IMR-90 (cell line): ENCODE results near the gene LMX1A. TPM values are rescaled to one million over a fixed set of nuclear protein-coding genes. Genes with fewer than 3 reads are reported as not detected.

Source experiments
- ATAC-seq: fragments of 200-7000 bp; cut with Tn5 transposase; 2 replicates; pipeline ENCODE4 v1.9.1; 2020; ENCODE audit warnings: low read depth, mild to moderate bottlenecking, moderate library complexity
- BruUV-seq: library from RNA; stranded (reverse); fragments of 400-500 nt; replicated peaks from 2 replicates; lab custom pipeline; 2021; lab: Mats Ljungman, UMichigan
- CTCF ChIA-PET: fragments of 300-600 bp; formaldehyde crosslinking; extraction: SDS; loops from one replicate; lab custom pipeline; 2021; ENCODE audit warnings: antibody characterized with exemption; lab: Yijun Ruan, JAX
- POLR2A ChIA-PET: fragments of 300-600 bp; sonication (Branson Sonifier 250); formaldehyde crosslinking; loops from one replicate; lab custom pipeline; 2022; ENCODE audit warnings: antibody characterized with exemption; ENCODE audit not compliant: unreplicated experiment; lab: Charles Lee
- DNase-seq: peaks from one replicate; pipeline ENCODE4 v3.0.0; 2013
- H2AFZ ChIP-seq: replicated peaks from 2 replicates; pipeline ENCODE3; 2013; ENCODE audit warnings: low read length, mild to moderate bottlenecking; ENCODE audit not compliant: poor library complexity
- H2AK5ac ChIP-seq: 2 replicates; pipeline ENCODE4 v1.6.1; 2013; ENCODE audit warnings: low read depth, low read length, inconsistent platforms
- H2AK9ac ChIP-seq: replicated peaks from 2 replicates; pipeline ENCODE3; 2013; ENCODE audit warnings: mild to moderate bottlenecking, low read depth, low read length, moderate library complexity; ENCODE audit not compliant: poor library complexity
- H2BK120ac ChIP-seq: 2 replicates; pipeline ENCODE4 v1.6.1; 2013; ENCODE audit warnings: low read depth, low read length, inconsistent platforms
- H2BK15ac ChIP-seq: 3 replicates; pipeline ENCODE4 v1.6.1; 2013; ENCODE audit warnings: low read depth, low read length, inconsistent platforms
- H2BK20ac ChIP-seq: 2 replicates; pipeline ENCODE4 v1.6.1; 2013; ENCODE audit warnings: low read depth, mild to moderate bottlenecking, inconsistent platforms, low read length, moderate library complexity
- H2BK5ac ChIP-seq: 2 replicates; pipeline ENCODE4 v1.6.1; 2013; ENCODE audit warnings: mild to moderate bottlenecking, low read depth, low read length, inconsistent platforms; ENCODE audit not compliant: poor library complexity, severe bottlenecking
- H3K14ac ChIP-seq: replicated peaks from 2 replicates; pipeline ENCODE4 v1.6.1; 2013; ENCODE audit warnings: low read depth, low read length, inconsistent platforms
- H3K18ac ChIP-seq: 2 replicates; pipeline ENCODE4 v1.6.1; 2013; ENCODE audit warnings: low read depth, low read length, control low read depth
- H3K23ac ChIP-seq: 2 replicates; pipeline ENCODE4 v1.6.1; 2013; ENCODE audit warnings: low read depth, low read length, inconsistent platforms
- H3K27ac ChIP-seq: 2 replicates; pipeline ENCODE4 v1.5.1; 2013; ENCODE audit warnings: mild to moderate bottlenecking, control low read depth, low read length; ENCODE audit not compliant: insufficient read depth
- H3K27me3 ChIP-seq: 2 replicates; pipeline ENCODE4 v1.6.1; 2013; ENCODE audit warnings: low read length; ENCODE audit not compliant: control insufficient read depth, insufficient read depth
- H3K36me3 ChIP-seq: 2 replicates; pipeline ENCODE4 v1.6.1; 2013; ENCODE audit warnings: low read length, mixed read lengths; ENCODE audit not compliant: control insufficient read depth, insufficient read depth
- H3K4ac ChIP-seq: 2 replicates; pipeline ENCODE4 v1.6.1; 2013; ENCODE audit warnings: low read depth, low read length, inconsistent platforms
- H3K4me1 ChIP-seq: 2 replicates; pipeline ENCODE4 v1.6.1; 2013; ENCODE audit warnings: low read length, mixed read lengths; ENCODE audit not compliant: control insufficient read depth, insufficient read depth
- H3K4me2 ChIP-seq: 2 replicates; pipeline ENCODE4 v1.6.1; 2013; ENCODE audit warnings: low read depth, mild to moderate bottlenecking, control low read depth, low read length, moderate library complexity
- H3K4me3 ChIP-seq: 2 replicates; pipeline ENCODE4 v1.5.1; 2013; ENCODE audit warnings: low read depth, mild to moderate bottlenecking, control low read depth, low read length, moderate library complexity; ENCODE audit not compliant: insufficient read depth
- H3K56ac ChIP-seq: 2 replicates; pipeline ENCODE4 v1.6.1; 2013; ENCODE audit warnings: low read length, inconsistent platforms; ENCODE audit not compliant: insufficient read depth; ENCODE audit errors: extremely low read depth
- H3K79me1 ChIP-seq, 2 experiments: 2 replicates each; pipeline ENCODE4 v1.6.1; 2013; ENCODE audit warnings: low read length in 2 of 2, inconsistent platforms in 1 of 2, low read depth in 1 of 2
- H3K9ac ChIP-seq: 2 replicates; pipeline ENCODE4 v1.6.1; 2013; ENCODE audit warnings: low read depth, low read length, control low read depth
- H3K9me1 ChIP-seq: 2 replicates; pipeline ENCODE4 v1.6.1; 2013; ENCODE audit warnings: low read length, inconsistent platforms; ENCODE audit not compliant: insufficient read depth
- H3K9me3 ChIP-seq: 2 replicates; pipeline ENCODE4 v1.6.1; 2013; ENCODE audit warnings: low read length; ENCODE audit not compliant: control insufficient read depth, insufficient read depth
- H4K20me1 ChIP-seq: 2 replicates; pipeline ENCODE4 v1.6.1; 2013; ENCODE audit warnings: low read length, inconsistent platforms; ENCODE audit not compliant: insufficient read depth
- H4K5ac ChIP-seq: 2 replicates; pipeline ENCODE4 v1.6.1; 2013; ENCODE audit warnings: mild to moderate bottlenecking, low read depth, low read length, control low read depth
- H4K8ac ChIP-seq, 2 experiments: 2 replicates each; pipeline ENCODE4 v1.6.1; 2013; ENCODE audit warnings: low read depth in 2 of 2, low read length in 2 of 2, control low read depth in 1 of 2, inconsistent platforms in 1 of 2
- H4K91ac ChIP-seq: 2 replicates; pipeline ENCODE4 v1.6.1; 2013; ENCODE audit warnings: low read depth, low read length, inconsistent platforms; ENCODE audit not compliant: insufficient read depth
- CEBPB ChIP-seq: IDR thresholded peaks from 2 replicates; pipeline ENCODE4 v1.6.1; 2012; ENCODE audit warnings: low read depth, low read length, improper control_type of control experiment
- CHD1 ChIP-seq: IDR thresholded peaks from 2 replicates; pipeline ENCODE4 v1.6.1; 2012; ENCODE audit warnings: low read depth, low read length, improper control_type of control experiment
- MAFK ChIP-seq: IDR thresholded peaks from 2 replicates; pipeline ENCODE4 v1.6.1; 2012; ENCODE audit warnings: low read depth, low read length, improper control_type of control experiment
- NFE2L2 ChIP-seq: fragments of 150-350 bp; IDR thresholded peaks from 2 replicates; pipeline ENCODE4 v1.6.1; 2016; ENCODE audit warnings: low read depth, mild to moderate bottlenecking, low read length
- RFX5 ChIP-seq: IDR thresholded peaks from 2 replicates; pipeline ENCODE4 v1.8.0; 2012; ENCODE audit warnings: low read depth, mild to moderate bottlenecking, low read length, moderate library complexity
- WGBS, 2 experiments: methylation state at CpG; one replicate each; pipeline versions ENCODE4 v1.1.5 to v1.1.7; 2013; ENCODE audit warnings: missing lambda C conversion rate in 2 of 2; ENCODE audit not compliant: insufficient read length in 1 of 2; ENCODE audit errors: extremely low coverage in 2 of 2; 5-methylcytosine and 5-hydroxymethylcytosine counted together
- dilution Hi-C: fragments of 300-500 bp; cut with HindIII; formaldehyde crosslinking; loops from one replicate; pipeline ENCODE4 v1.14.3; 2018; ENCODE audit warnings: low sequenced_read_pairs; ENCODE audit not compliant: unreplicated experiment
- in situ Hi-C: fragments of 300-500 bp; cut with MboI; formaldehyde crosslinking; loops from 3 replicates; pipeline ENCODE4 v1.14.3; 2019; ENCODE audit warnings: low sequenced_read_pairs, inconsistent platforms, mixed read lengths
- intact Hi-C: fragments of 100-400 bp; cut with micrococcal nuclease; formaldehyde crosslinking; loops from 2 replicates; pipeline ENCODE4 v1.10.0; 2022
- polyA plus RNA-seq, 3 experiments: library from polyadenylated mRNA; depleted of rRNA; stranded (reverse); fragments of >200 nt; gene quantifications; 2 replicates each; pipeline ENCODE4 v1.2.3, GENCODE V29; 2012; ENCODE audit warnings: low replicate concordance in 1 of 3
- total RNA-seq: library from RNA; depleted of rRNA; stranded (reverse); fragments of >200 nt; gene quantifications from 2 replicates; pipeline ENCODE4 v1.2.3, GENCODE V29; 2012

LMX1A gene
- total and polyA plus RNA-seq, 2 of the 4 experiments (the other 2 are of a cell fraction) = not detected

- ChIA-PET POLR2A (no interaction called here), CTCF (no interaction called here)
- no peak for DNase-seq
- no peak overlapping the region for H3K14ac ChIP-seq
- in situ Hi-C loops = no loop called here
- H2AFZ ChIP-seq = no peak overlapping the region
- no peak overlapping the region for H2BK15ac ChIP-seq
- H2BK120ac ChIP-seq = no peak overlapping the region
- H2BK20ac ChIP-seq = no peak overlapping the region
- no peaks in the 10 kb centered on the region for H3K4me1 ChIP-seq
- no peak overlapping the region for H3K4me3 ChIP-seq
- no peaks in the 10 kb centered on the region for H3K36me3 ChIP-seq
- no peaks in the 10 kb centered on the region for H3K27me3 ChIP-seq
- H2AK5ac ChIP-seq = no peak overlapping the region
- H3K56ac ChIP-seq = no peak overlapping the region
- no peak overlapping the region for H3K18ac ChIP-seq
- intact Hi-C loops = no loop called here
- H4K5ac ChIP-seq = no peak overlapping the region
- no TSS peak for BruUV-seq
- H2BK5ac ChIP-seq = no peak overlapping the region
- WGBS, 2 experiments = 63% methylated on average over 1 of the region's 4 CpGs; no CpG with 5 or more reads in 1 of the 2 experiments
- no peak overlapping the region for H2AK9ac ChIP-seq
- no peak overlapping the region for H4K8ac ChIP-seq
- no peak overlapping the region for H3K4me2 ChIP-seq
- no peaks in the 10 kb centered on the region for H3K79me1 ChIP-seq
- no peak for TF ChIP-seq MAFK
- TF ChIP-seq RFX5 = no peak
- no peak for TF ChIP-seq CHD1
- TF ChIP-seq CEBPB = no peak
- no peak for TF ChIP-seq NFE2L2
- dilution Hi-C loops = no loop called here
- H3K9me3 ChIP-seq = no peaks in the 10 kb centered on the region
- no peak overlapping the region for H3K4ac ChIP-seq
- H4K20me1 ChIP-seq = no peaks in the 10 kb centered on the region
- no peak for ATAC-seq
- H3K23ac ChIP-seq = no peak overlapping the region
- H3K27ac ChIP-seq = no peak overlapping the region
- H3K9ac ChIP-seq = no peak overlapping the region
- H3K9me1 ChIP-seq = no peaks in the 10 kb centered on the region
- H4K91ac ChIP-seq = no peak overlapping the region
These were observed 182.7 kb downstream of the LMX1A start for GRCh38 chr1:165173818-165174217.
